ENCODE data around the gene SLC25A4.
"Not testable (repeated sequence)": the region's sequence is repeated elsewhere in the genome, so short reads cannot be mapped to it uniquely, and the experiment has no call there.

The SLC25A4 gene

DNA sequence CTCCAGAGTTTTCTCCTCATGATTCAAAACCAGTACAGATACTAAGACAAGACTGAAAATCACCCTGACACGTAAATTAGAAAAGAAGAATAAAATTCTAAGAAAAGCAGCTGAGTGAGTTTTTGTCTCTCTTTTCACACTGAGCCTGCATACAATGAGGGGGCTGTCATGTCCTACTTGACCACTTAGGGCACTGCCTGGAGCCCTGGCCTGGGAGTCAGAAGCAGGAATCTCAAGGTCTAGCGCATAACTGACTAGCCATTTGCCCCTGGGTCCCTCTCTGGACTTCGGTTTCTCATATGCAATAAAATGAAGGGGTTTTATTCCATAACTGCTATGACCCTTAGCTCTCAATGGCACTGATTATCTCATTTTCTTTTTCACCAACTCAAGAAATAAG is 36.7 kb upstream of the SLC25A4 start:
- DNase-seq (ENCODE audit: insufficient read length, low spot score) (no peak), FAIRE-seq (no peak)
- no peak for TF ChIP-seq TAF1 (IDR thresholded peaks at IDR 0.05; ENCODE audit: low read depth, low read length)
- no peak for TF ChIP-seq SPI1 (IDR thresholded peaks at IDR 0.05; ENCODE audit: low read depth, low read length)
- no peak for TF ChIP-seq PAX5 (IDR thresholded peaks at IDR 0.05; ENCODE audit: insufficient read depth, low read length, severe bottlenecking)
- no peak for TF ChIP-seq POLR2A (IDR thresholded peaks at IDR 0.05; ENCODE audit: low read depth, low read length)
- TF ChIP-seq POU2F2 (IDR thresholded peaks at IDR 0.05; ENCODE audit: low read depth, low read length): no peak
- TF ChIP-seq POLR2AphosphoS5 (IDR thresholded peaks at IDR 0.05; ENCODE audit: low read depth, low read length): no peak

DNA sequence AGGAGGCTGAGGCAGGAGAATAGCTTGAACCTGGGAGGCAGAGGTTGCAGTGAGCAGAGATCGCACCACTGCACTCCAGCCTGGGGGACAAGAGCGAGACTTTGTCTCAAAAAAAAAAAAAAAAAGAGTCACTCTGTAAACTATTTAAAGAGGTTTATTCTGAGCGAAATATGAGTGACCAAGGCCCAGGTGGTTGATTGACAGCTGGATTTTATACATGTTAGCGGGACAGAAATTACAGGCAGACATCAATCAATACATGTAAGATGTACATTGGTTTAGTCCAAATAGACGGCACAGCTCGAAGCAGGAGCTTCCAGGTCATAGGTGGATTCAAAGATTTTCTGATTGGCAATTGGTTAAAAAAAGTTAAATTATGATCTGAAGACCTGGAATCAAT is 35.5 kb upstream of the SLC25A4 start:
- DNase-seq (ENCODE audit: insufficient read length, low spot score); FAIRE-seq: not testable (repeated sequence)

DNA sequence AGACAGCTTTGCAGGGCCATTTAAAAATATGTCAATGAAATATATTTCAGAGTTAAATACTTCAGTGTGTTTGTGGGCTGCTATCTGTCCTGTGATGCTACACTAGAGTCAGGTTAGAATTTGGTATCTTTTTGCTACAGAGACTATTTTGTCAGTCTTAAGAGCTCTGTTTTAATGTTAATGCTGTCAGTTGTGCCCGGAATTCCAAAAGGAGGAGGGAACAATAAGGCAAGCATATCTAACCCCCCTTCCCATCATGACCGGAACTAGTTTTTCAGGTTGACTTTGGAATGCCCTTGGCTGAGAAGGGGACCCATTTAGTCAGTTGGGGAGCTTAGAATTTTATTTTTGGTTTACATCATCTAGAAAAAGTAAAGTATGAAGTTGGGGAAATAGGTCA is 34.9 kb upstream of the SLC25A4 start:
- FAIRE-seq: no peak
- TF ChIP-seq TAF1 (IDR thresholded peaks at IDR 0.05; ENCODE audit: low read depth, low read length) (no peak), SPI1 (IDR thresholded peaks at IDR 0.05; ENCODE audit: low read depth, low read length) (no peak), POLR2AphosphoS5 (IDR thresholded peaks at IDR 0.05; ENCODE audit: low read depth, low read length) (no peak), POLR2A (IDR thresholded peaks at IDR 0.05; ENCODE audit: low read depth, low read length) (no peak), POU2F2 (IDR thresholded peaks at IDR 0.05; ENCODE audit: low read depth, low read length) (no peak), PAX5 (IDR thresholded peaks at IDR 0.05; ENCODE audit: insufficient read depth, low read length, severe bottlenecking) (no peak)

DNA sequence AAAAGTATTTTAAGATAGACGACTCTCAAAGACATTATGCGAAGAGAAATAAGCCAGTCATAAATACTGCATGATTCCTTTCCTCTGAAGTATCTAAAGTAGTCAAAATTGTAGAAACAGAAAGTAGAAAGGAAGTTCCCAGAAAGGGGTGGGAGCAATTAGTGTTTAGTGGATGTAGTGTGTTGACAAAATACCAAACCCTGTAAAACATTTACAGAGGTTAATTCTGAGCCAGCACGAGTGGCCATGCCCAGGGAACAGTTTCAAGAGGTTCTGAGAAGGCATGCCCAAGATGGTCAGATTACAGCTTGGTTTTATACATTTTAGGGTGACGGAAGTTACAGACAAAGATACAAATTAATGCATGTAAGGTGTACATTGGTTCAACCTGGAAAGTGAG is 34.4 kb upstream of the SLC25A4 start:
- TF ChIP-seq POLR2A (IDR thresholded peaks at IDR 0.05; ENCODE audit: low read depth, low read length) (no peak), PAX5 (IDR thresholded peaks at IDR 0.05; ENCODE audit: insufficient read depth, low read length, severe bottlenecking) (no peak), POLR2AphosphoS5 (IDR thresholded peaks at IDR 0.05; ENCODE audit: low read depth, low read length) (no peak), SPI1 (IDR thresholded peaks at IDR 0.05; ENCODE audit: low read depth, low read length) (no peak), TAF1 (IDR thresholded peaks at IDR 0.05; ENCODE audit: low read depth, low read length) (no peak), POU2F2 (IDR thresholded peaks at IDR 0.05; ENCODE audit: low read depth, low read length) (no peak)
- FAIRE-seq (no peak), DNase-seq (ENCODE audit: insufficient read length, low spot score) (no peak)

More for the DNA sequence above, 34.9 kb upstream of the SLC25A4 start:
- no peak for DNase-seq (ENCODE audit: insufficient read length, low spot score)

DNA sequence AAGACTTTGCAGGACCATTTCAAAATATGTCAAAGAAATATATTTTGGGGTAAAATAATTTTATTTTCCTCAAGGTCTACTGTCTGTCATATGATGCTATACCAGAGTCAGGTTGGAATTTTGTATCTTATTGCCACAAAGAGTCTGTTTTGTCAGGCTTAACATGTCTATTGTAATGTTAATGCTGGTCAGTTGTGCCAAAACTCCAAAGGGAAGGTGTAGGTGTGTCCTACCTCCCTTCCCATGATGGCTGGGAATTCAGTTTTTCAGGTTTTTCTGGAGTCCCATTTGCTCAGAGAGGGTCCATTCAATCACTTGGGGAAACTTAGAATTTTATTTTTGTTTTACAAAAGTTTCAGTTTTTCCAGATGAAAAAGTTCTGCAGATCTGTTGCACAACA is 33.3 kb upstream of the SLC25A4 start:
- FAIRE-seq (no peak), DNase-seq (ENCODE audit: insufficient read length, low spot score) (no peak)
- no peak for TF ChIP-seq PAX5 (IDR thresholded peaks at IDR 0.05; ENCODE audit: insufficient read depth, low read length, severe bottlenecking)
- TF ChIP-seq SPI1 (IDR thresholded peaks at IDR 0.05; ENCODE audit: low read depth, low read length): no peak
- TF ChIP-seq POLR2AphosphoS5 (IDR thresholded peaks at IDR 0.05; ENCODE audit: low read depth, low read length): no peak
- no peak for TF ChIP-seq TAF1 (IDR thresholded peaks at IDR 0.05; ENCODE audit: low read depth, low read length)
- no peak for TF ChIP-seq POLR2A (IDR thresholded peaks at IDR 0.05; ENCODE audit: low read depth, low read length)
- TF ChIP-seq POU2F2 (IDR thresholded peaks at IDR 0.05; ENCODE audit: low read depth, low read length): no peak

DNA sequence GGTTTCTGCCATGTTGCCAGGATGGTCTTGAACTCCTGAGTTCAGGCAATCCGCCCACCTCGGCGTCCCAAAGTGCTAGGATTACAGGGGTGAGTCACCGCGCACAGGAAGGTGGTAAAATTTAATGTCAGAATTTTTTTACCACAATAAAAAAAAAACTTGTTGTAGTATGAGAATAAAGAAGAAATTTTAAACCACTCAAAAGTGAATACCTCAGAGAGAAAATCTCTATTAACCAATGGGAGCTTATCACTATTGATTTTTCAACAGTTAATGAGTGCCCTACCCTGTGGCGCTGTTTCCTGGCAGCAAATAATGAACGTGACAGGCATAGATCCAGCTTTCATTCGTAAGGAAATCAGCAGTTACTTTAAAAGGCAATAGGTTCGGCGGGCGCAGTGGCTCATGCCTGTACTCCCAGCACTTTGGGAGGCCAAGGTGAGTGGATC is 32.7 kb upstream of the SLC25A4 start:
- no peak for DNase-seq (ENCODE audit: insufficient read length, low spot score)
- TF ChIP-seq POU2F2 (IDR thresholded peaks at IDR 0.05; ENCODE audit: low read depth, low read length) (no peak), PAX5 (IDR thresholded peaks at IDR 0.05; ENCODE audit: insufficient read depth, low read length, severe bottlenecking) (no peak), SPI1 (IDR thresholded peaks at IDR 0.05; ENCODE audit: low read depth, low read length) (no peak), POLR2AphosphoS5 (IDR thresholded peaks at IDR 0.05; ENCODE audit: low read depth, low read length) (no peak), POLR2A (IDR thresholded peaks at IDR 0.05; ENCODE audit: low read depth, low read length) (no peak), TAF1 (IDR thresholded peaks at IDR 0.05; ENCODE audit: low read depth, low read length) (no peak)
- FAIRE-seq: no peak

DNA sequence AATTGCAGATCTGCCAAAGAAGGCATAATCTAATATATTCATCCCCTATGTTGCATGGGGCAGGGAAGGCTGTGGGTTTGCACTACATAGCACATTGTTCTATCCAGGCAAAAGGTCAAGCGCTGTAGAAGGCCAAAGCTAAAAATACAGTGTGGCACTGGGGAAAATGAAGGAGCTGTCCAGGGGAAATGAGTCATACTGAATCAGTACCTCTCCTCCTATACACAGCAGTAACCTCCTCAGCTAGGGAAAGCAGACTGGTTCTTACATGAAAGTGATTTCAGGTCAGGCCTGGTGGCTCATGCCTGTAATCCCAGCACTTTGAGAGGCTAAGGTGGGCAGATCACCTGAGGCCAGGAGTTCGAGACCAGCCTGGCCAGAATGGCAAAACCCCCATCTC is 31.0 kb upstream of the SLC25A4 start:
- TF ChIP-seq POLR2AphosphoS5 (IDR thresholded peaks at IDR 0.05; ENCODE audit: low read depth, low read length) (no peak), PAX5 (IDR thresholded peaks at IDR 0.05; ENCODE audit: insufficient read depth, low read length, severe bottlenecking) (no peak), SPI1 (IDR thresholded peaks at IDR 0.05; ENCODE audit: low read depth, low read length) (no peak), POLR2A (IDR thresholded peaks at IDR 0.05; ENCODE audit: low read depth, low read length) (no peak)
- no peak for FAIRE-seq
- DNase-seq (ENCODE audit: insufficient read length, low spot score): no peak

DNA sequence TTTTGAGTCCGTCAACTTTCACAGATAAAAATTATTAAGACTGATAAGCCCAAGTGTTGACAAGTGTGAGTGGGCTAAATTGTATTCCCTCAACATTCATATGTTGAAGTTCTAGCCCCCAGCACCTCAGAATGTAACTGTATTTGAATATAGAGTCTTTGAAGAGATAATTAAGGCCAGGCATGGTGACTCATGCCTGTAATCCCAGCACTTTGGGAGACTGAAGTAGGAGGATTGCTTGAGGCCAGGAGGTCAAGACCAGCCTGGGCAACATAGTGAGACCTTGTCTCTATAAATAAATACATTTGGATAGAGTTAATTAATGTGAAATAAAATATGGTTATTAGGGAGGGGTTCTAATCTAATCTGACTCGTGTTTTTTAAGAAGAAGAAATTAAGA is 29.7 kb upstream of the SLC25A4 start:
- TF ChIP-seq POU2F2 (IDR thresholded peaks at IDR 0.05; ENCODE audit: low read depth, low read length): no peak
- TF ChIP-seq SPI1 (IDR thresholded peaks at IDR 0.05; ENCODE audit: low read depth, low read length): no peak
- TF ChIP-seq POLR2AphosphoS5 (IDR thresholded peaks at IDR 0.05; ENCODE audit: low read depth, low read length): no peak
- TF ChIP-seq PAX5 (IDR thresholded peaks at IDR 0.05; ENCODE audit: insufficient read depth, low read length, severe bottlenecking): no peak
- TF ChIP-seq TAF1 (IDR thresholded peaks at IDR 0.05; ENCODE audit: low read depth, low read length): no peak
- TF ChIP-seq POLR2A (IDR thresholded peaks at IDR 0.05; ENCODE audit: low read depth, low read length): no peak
- FAIRE-seq (no peak), DNase-seq (ENCODE audit: insufficient read length, low spot score) (no peak)

DNA sequence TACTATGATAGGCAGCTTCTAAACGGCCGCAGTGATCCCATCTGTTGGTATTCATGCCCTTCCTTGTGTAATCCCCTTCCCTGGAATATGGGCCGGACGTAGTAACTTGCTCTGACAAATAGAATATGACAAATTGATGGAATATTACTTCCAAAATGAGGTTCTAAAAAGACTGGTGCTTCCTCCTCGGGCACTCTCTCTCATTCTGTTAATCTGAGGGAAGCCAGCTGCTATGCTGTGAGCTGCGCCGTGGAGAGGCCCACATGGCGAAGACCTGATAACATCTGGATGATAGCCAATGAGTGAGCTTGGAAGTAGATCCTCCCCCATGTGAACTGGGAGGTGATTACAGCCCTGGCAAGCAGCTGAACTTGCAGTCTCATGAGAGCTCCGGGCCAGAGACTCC is 27.2 kb upstream of the SLC25A4 start:
- FAIRE-seq: peak; percentile 33
- DNase-seq (ENCODE audit: insufficient read length, low spot score): no peak
- TF ChIP-seq SPI1 (IDR thresholded peaks at IDR 0.05; ENCODE audit: low read depth, low read length) (no peak), POLR2A (IDR thresholded peaks at IDR 0.05; ENCODE audit: low read depth, low read length) (no peak), PAX5 (IDR thresholded peaks at IDR 0.05; ENCODE audit: insufficient read depth, low read length, severe bottlenecking) (no peak), POU2F2 (IDR thresholded peaks at IDR 0.05; ENCODE audit: low read depth, low read length) (no peak), TAF1 (IDR thresholded peaks at IDR 0.05; ENCODE audit: low read depth, low read length) (no peak)

DNA sequence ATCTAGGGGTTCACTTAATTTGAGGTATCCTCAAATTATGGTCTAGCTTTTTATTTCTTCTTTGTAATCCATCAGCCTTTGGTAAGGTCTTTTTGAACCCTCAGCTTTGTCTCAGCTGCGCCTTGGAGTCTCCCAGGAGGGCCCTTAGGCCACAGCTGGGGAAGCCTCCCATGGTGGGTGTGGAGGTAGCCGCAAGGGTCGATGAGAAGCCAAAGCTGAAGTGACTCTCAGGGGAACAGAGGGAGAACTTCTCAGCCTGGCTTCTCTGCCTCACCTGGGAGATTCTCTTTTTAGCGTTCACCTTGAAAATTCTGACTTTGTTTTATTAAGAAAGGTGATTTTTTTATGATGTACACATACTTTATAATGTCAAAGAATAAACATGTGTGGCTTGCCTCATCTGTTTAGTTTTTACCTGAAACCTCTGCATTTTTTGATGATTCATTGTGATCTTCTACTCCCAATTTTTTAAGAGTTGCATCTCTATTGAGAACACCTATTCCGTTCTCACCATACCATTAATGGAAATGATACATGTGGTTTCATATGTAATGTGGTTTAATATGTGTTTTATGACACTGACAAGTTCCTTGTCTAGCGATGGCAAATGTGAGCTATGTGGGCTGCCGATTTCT is 25.6 kb upstream of the SLC25A4 start:
- no peak for FAIRE-seq
- TF ChIP-seq TAF1 (IDR thresholded peaks at IDR 0.05; ENCODE audit: low read depth, low read length): no peak
- TF ChIP-seq POU2F2 (IDR thresholded peaks at IDR 0.05; ENCODE audit: low read depth, low read length): no peak
- no peak for TF ChIP-seq PAX5 (IDR thresholded peaks at IDR 0.05; ENCODE audit: insufficient read depth, low read length, severe bottlenecking)
- no peak for TF ChIP-seq SPI1 (IDR thresholded peaks at IDR 0.05; ENCODE audit: low read depth, low read length)
- TF ChIP-seq POLR2AphosphoS5 (IDR thresholded peaks at IDR 0.05; ENCODE audit: low read depth, low read length): no peak
- TF ChIP-seq POLR2A (IDR thresholded peaks at IDR 0.05; ENCODE audit: low read depth, low read length): no peak
- DNase-seq (ENCODE audit: insufficient read length, low spot score): no peak

Measured in GM12891 (cell line).